Neuronal stem cell (in vitro differentiated cells): ENCODE measurements around the gene ERC1.
A peak's percentile ranks its signal among the peaks of the same experiment; 100 is the strongest.

Source experiments
- DNase-seq: peaks from one replicate; pipeline ENCODE4 v3.0.0-alpha.2; 2013; ENCODE audit warnings: low spot score
- H2AFZ ChIP-seq: one replicate; pipeline ENCODE4 v1.6.1; 2013; ENCODE audit warnings: mild to moderate bottlenecking, low read length, inconsistent platforms
- H2AK5ac ChIP-seq: 2 replicates; pipeline ENCODE4 v1.6.1; 2013; ENCODE audit warnings: low read depth, mild to moderate bottlenecking, inconsistent platforms, low read length, moderate library complexity, mixed read lengths
- H2BK120ac ChIP-seq: 2 replicates; pipeline ENCODE4 v1.6.1; 2013; ENCODE audit warnings: low read depth, mild to moderate bottlenecking, inconsistent platforms, low read length, moderate library complexity, mixed read lengths
- H2BK12ac ChIP-seq: one replicate; pipeline ENCODE4 v1.6.1; 2013; ENCODE audit warnings: low read length, inconsistent platforms
- H2BK15ac ChIP-seq: 2 replicates; pipeline ENCODE4 v1.6.1; 2013; ENCODE audit warnings: mild to moderate bottlenecking, low read length, inconsistent platforms, mixed read lengths
- H2BK5ac ChIP-seq: one replicate; pipeline ENCODE4 v1.6.1; 2013; ENCODE audit warnings: inconsistent platforms, mild to moderate bottlenecking, low read length, moderate library complexity
- H3K14ac ChIP-seq: one replicate; pipeline ENCODE4 v1.6.1; 2013; ENCODE audit warnings: low read length, inconsistent platforms
- H3K18ac ChIP-seq: 2 replicates; pipeline ENCODE4 v1.6.1; 2013; ENCODE audit warnings: low read length, inconsistent platforms
- H3K23ac ChIP-seq: 2 replicates; pipeline ENCODE4 v1.6.1; 2013; ENCODE audit warnings: low read depth, mild to moderate bottlenecking, mixed read lengths, low read length, inconsistent platforms; ENCODE audit not compliant: poor library complexity
- H3K27ac ChIP-seq: replicated peaks from 3 replicates; pipeline ENCODE4 v1.5.1; 2013; ENCODE audit warnings: low read length, inconsistent platforms
- H3K27me3 ChIP-seq, 3 experiments: 2 replicates each; pipeline ENCODE4 v1.6.1; 2013; ENCODE audit warnings: low read length in 3 of 3, mild to moderate bottlenecking in 2 of 3, inconsistent platforms in 1 of 3, low read depth in 1 of 3, mixed read lengths in 1 of 3, moderate library complexity in 1 of 3; ENCODE audit not compliant: control insufficient read depth in 3 of 3, insufficient read depth in 3 of 3
- H3K36me3 ChIP-seq, 2 donors: replicated peaks in 1 of 2; 2 replicates each; pipeline ENCODE4 v1.6.1; 2013; ENCODE audit warnings: low read length in 2 of 2; ENCODE audit not compliant: control insufficient read depth in 2 of 2, insufficient read depth in 2 of 2
- H3K4ac ChIP-seq: 2 replicates; pipeline ENCODE4 v1.6.1; 2013; ENCODE audit warnings: inconsistent platforms, mild to moderate bottlenecking, low read length, moderate library complexity
- H3K4me1 ChIP-seq, 2 donors: 1 replicate in 1 of 2; 2 replicates in 1 of 2; pipeline ENCODE4 v1.6.1; 2013; ENCODE audit warnings: low read length in 2 of 2, low read depth in 1 of 2; ENCODE audit not compliant: control insufficient read depth in 2 of 2, insufficient read depth in 1 of 2
- H3K4me2 ChIP-seq: one replicate; pipeline ENCODE4 v1.6.1; 2013; ENCODE audit warnings: mild to moderate bottlenecking, low read length, inconsistent platforms; ENCODE audit not compliant: insufficient read depth, poor library complexity, severe bottlenecking
- H3K4me3 ChIP-seq, 2 donors: 2 replicates each; pipeline ENCODE4 v1.5.1; 2013; ENCODE audit warnings: low read length in 2 of 2, mild to moderate bottlenecking in 2 of 2, inconsistent platforms in 1 of 2, moderate library complexity in 1 of 2
- H3K79me1 ChIP-seq: one replicate; pipeline ENCODE4 v1.6.1; 2013; ENCODE audit warnings: low read depth, mild to moderate bottlenecking, inconsistent platforms, low read length, moderate library complexity
- H3K9ac ChIP-seq: one replicate; pipeline ENCODE4 v1.6.1; 2013; ENCODE audit warnings: mild to moderate bottlenecking, low read depth, low read length, inconsistent platforms; ENCODE audit not compliant: poor library complexity
- H3K9me3 ChIP-seq, 2 donors: replicated peaks in 1 of 2; 2 replicates each; pipeline versions ENCODE3 to v1.6.1; 2013; ENCODE audit warnings: low read length in 2 of 2, mild to moderate bottlenecking in 2 of 2, inconsistent platforms in 1 of 2, low read depth in 1 of 2, mixed read lengths in 1 of 2, moderate library complexity in 1 of 2; ENCODE audit not compliant: control insufficient read depth in 2 of 2, insufficient read depth in 1 of 2
- H4K8ac ChIP-seq: one replicate; pipeline ENCODE4 v1.6.1; 2013; ENCODE audit warnings: low read depth, mild to moderate bottlenecking, inconsistent platforms, low read length, moderate library complexity
- H4K91ac ChIP-seq: one replicate; pipeline ENCODE4 v1.6.1; 2013; ENCODE audit warnings: low read length, low read depth, mild to moderate bottlenecking, inconsistent platforms; ENCODE audit not compliant: poor library complexity
- WGBS, 2 donors: extraction: QIAGEN DNeasy Blood & Tissue Kit; methylation state at CpG; one replicate each; pipeline ENCODE4 v1.1.7; 2013; ENCODE audit warnings: missing lambda C conversion rate in 2 of 2, mixed read lengths in 1 of 2; ENCODE audit not compliant: insufficient read length in 2 of 2, insufficient replicate concordance in 1 of 2; ENCODE audit errors: extremely low coverage in 2 of 2; 5-methylcytosine and 5-hydroxymethylcytosine counted together

The ERC1 gene

GRCh38 chr12:1448336-1448735, 457.3 kb downstream of the ERC1 start:
- Histone ChIP-seq H2BK15ac (no peak overlapping the region), H3K4me1 (peaks cover 6 to 7% of the 10 kb centered on the region in 2 donors), H3K9me3 (no peaks in the 10 kb centered on the region), H3K27me3 (no peaks in the 10 kb centered on the region), H4K8ac (no peak overlapping the region), H3K79me1 (no peaks in the 10 kb centered on the region), H3K27ac (no peak overlapping the region), H2BK120ac (no peak overlapping the region), H3K23ac (no peak overlapping the region), H2BK12ac (no peak overlapping the region), H3K9ac (no peak overlapping the region), H3K36me3 (no peaks in the 10 kb centered on the region), H3K14ac (no peak overlapping the region), H3K4me2 (no peak overlapping the region), H3K4ac (no peak overlapping the region), H2AK5ac (no peak overlapping the region), H4K91ac (no peak overlapping the region), H2AFZ (no peak overlapping the region), H3K18ac (no peak overlapping the region), H2BK5ac (no peak overlapping the region), H3K4me3 (no peak overlapping the region)
- no CpG with 5 or more reads among the region's 4 CpGs for WGBS, 2 donors
- no peak for DNase-seq

- H3K23ac ChIP-seq, result no peak overlapping the region
- H3K14ac ChIP-seq, result no peak overlapping the region
- no peak overlapping the region for H2BK120ac ChIP-seq
- H3K18ac ChIP-seq, result no peak overlapping the region
- H3K79me1 ChIP-seq, result no peaks in the 10 kb centered on the region
- no peak for DNase-seq
- no peak overlapping the region for H2BK5ac ChIP-seq
- no CpG with 5 or more reads among the region's 6 CpGs for WGBS, 2 donors
- H3K9me3 ChIP-seq, result no peaks in the 10 kb centered on the region
- H2AFZ ChIP-seq, result no peak overlapping the region
- H3K4ac ChIP-seq, result no peak overlapping the region
- peaks cover 0 to 4% of the 10 kb centered on the region in 2 donors for H3K4me1 ChIP-seq
- no peak overlapping the region for H2BK15ac ChIP-seq
- no peak overlapping the region for H3K4me2 ChIP-seq
- no peaks in the 10 kb centered on the region for H3K36me3 ChIP-seq
- no peaks in the 10 kb centered on the region for H3K27me3 ChIP-seq
- H3K27ac ChIP-seq, result no peak overlapping the region
- no peak overlapping the region for H4K91ac ChIP-seq
- H2BK12ac ChIP-seq, result no peak overlapping the region
- no peak overlapping the region for H2AK5ac ChIP-seq
- no peak overlapping the region for H4K8ac ChIP-seq
- no peak overlapping the region for H3K9ac ChIP-seq
- no peak overlapping the region for H3K4me3 ChIP-seq
Measured at GRCh38 chr12:1453810-1454209, 462.8 kb downstream of the ERC1 start.

- Histone ChIP-seq H3K4ac (no peak overlapping the region), H2AK5ac (no peak overlapping the region), H2AFZ (no peak overlapping the region), H3K27ac (no peak overlapping the region), H3K14ac (no peak overlapping the region), H3K9ac (no peak overlapping the region), H3K18ac (no peak overlapping the region), H3K23ac (no peak overlapping the region), H2BK12ac (no peak overlapping the region), H3K4me2 (no peak overlapping the region), H3K79me1 (no peaks in the 10 kb centered on the region), H3K36me3 (no peaks in the 10 kb centered on the region), H2BK15ac (no peak overlapping the region), H2BK120ac (no peak overlapping the region), H4K8ac (no peak overlapping the region), H4K91ac (no peak overlapping the region), H2BK5ac (no peak overlapping the region), H3K4me1 (peaks cover 0 to 4% of the 10 kb centered on the region in 2 donors), H3K9me3 (peaks cover 0 to 2% of the 10 kb centered on the region in 2 donors), H3K4me3 (no peak overlapping the region), H3K27me3 (no peaks in the 10 kb centered on the region)
- no peak for DNase-seq
- no CpG with 5 or more reads among the region's 7 CpGs for WGBS, 2 donors
Measured at GRCh38 chr12:1456885-1457284, 465.9 kb downstream of the ERC1 start.

GRCh38 chr12:1457901-1458300, 466.9 kb downstream of the ERC1 start:
- peak overlapping the region; percentile 62 for H2BK15ac ChIP-seq
- no CpG with 5 or more reads among the region's 1 CpG for WGBS, 2 donors
- H2BK120ac ChIP-seq, result no peak overlapping the region
- no peak overlapping the region for H3K4ac ChIP-seq
- H3K14ac ChIP-seq, result no peak overlapping the region
- H3K4me1 ChIP-seq, result peaks cover 0 to 4% of the 10 kb centered on the region in 2 donors
- H3K9me3 ChIP-seq, result peaks cover 2 to 4% of the 10 kb centered on the region in 2 donors
- no peak overlapping the region for H3K4me3 ChIP-seq
- H2AFZ ChIP-seq, result no peak overlapping the region
- H3K23ac ChIP-seq, result no peak overlapping the region
- no peak overlapping the region for H4K8ac ChIP-seq
- no peaks in the 10 kb centered on the region for H3K79me1 ChIP-seq
- no peaks in the 10 kb centered on the region for H3K36me3 ChIP-seq
- no peak overlapping the region for H3K27ac ChIP-seq
- no peak overlapping the region for H2BK12ac ChIP-seq
- H3K18ac ChIP-seq, result no peak overlapping the region
- H4K91ac ChIP-seq, result no peak overlapping the region
- no peaks in the 10 kb centered on the region for H3K27me3 ChIP-seq
- H3K9ac ChIP-seq, result no peak overlapping the region
- H2BK5ac ChIP-seq, result no peak overlapping the region
- no peak overlapping the region for H2AK5ac ChIP-seq
- no peak for DNase-seq
- no peak overlapping the region for H3K4me2 ChIP-seq
